HepG2 (cell line): Measurements from ENCODE around the gene SCAMP3. TPM values are rescaled to one million over a fixed set of nuclear protein-coding genes. Genes with fewer than 3 reads are reported as not detected.

Source experiments
- BCL6 ChIP-seq: IDR thresholded peaks from 2 replicates; pipeline ENCODE4 v1.6.1; 2016; ENCODE audit warnings: missing genetic modification reagents, missing compliant biosample characterization
- BRCA1 ChIP-seq: sonication (generic); formaldehyde crosslinking; IDR thresholded peaks from 2 replicates; pipeline ENCODE4 v1.4.0; 2020; ENCODE audit warnings: missing genetic modification reagents
- CEBPB ChIP-seq: IDR thresholded peaks from 2 replicates; pipeline ENCODE4 v1.6.1; 2011; ENCODE audit warnings: low read depth, low read length, improper control_type of control experiment, borderline replicate concordance
- FOSL2 ChIP-seq: sonication (generic); formaldehyde crosslinking; IDR thresholded peaks from 2 replicates; pipeline ENCODE4 v1.4.0; 2020; ENCODE audit warnings: missing genetic modification reagents
- KAT7 ChIP-seq: IDR thresholded peaks from 2 replicates; pipeline ENCODE4 v1.6.1; 2018; ENCODE audit warnings: borderline replicate concordance, missing compliant biosample characterization
- MEIS2 ChIP-seq: sonication (generic); formaldehyde crosslinking; IDR thresholded peaks from 2 replicates; pipeline ENCODE4 v1.9.0; 2021; ENCODE audit warnings: mild to moderate bottlenecking, missing genetic modification reagents
- NFYB ChIP-seq: sonication (generic); formaldehyde crosslinking; IDR thresholded peaks from 2 replicates; pipeline ENCODE4 v1.4.0; 2020; ENCODE audit warnings: missing genetic modification reagents
- POLR2A ChIP-seq, 2 experiments: IDR thresholded peaks; 2 replicates each; pipeline ENCODE4 v1.6.1; 2011; ENCODE audit warnings: low read depth in 2 of 2, low read length in 2 of 2, mild to moderate bottlenecking in 1 of 2, moderate library complexity in 1 of 2; ENCODE audit not compliant: insufficient read depth in 1 of 2
- SMAD1 ChIP-seq: sonication (generic); formaldehyde crosslinking; IDR thresholded peaks from 2 replicates; pipeline ENCODE4 v1.4.0; 2020; ENCODE audit warnings: missing genetic modification reagents, low read depth, mild to moderate bottlenecking, borderline replicate concordance
- STAT5B ChIP-seq: sonication (generic); formaldehyde crosslinking; IDR thresholded peaks from 2 replicates; pipeline ENCODE4 v1.4.0; 2020; ENCODE audit warnings: missing genetic modification reagents
- THAP11 ChIP-seq: IDR thresholded peaks from 2 replicates; pipeline ENCODE4 v1.6.1; 2016; ENCODE audit warnings: missing biosample characterization, missing genetic modification reagents
- ZNF790 ChIP-seq: sonication (generic); formaldehyde crosslinking; IDR thresholded peaks from 2 replicates; pipeline ENCODE4 v1.8.0; 2022; ENCODE audit warnings: missing genetic modification reagents, mild to moderate bottlenecking, borderline replicate concordance
- ZNF850 ChIP-seq: sonication (generic); formaldehyde crosslinking; conservative IDR thresholded peaks from 2 replicates; pipeline ENCODE4 v1.9.0; 2021; ENCODE audit warnings: mild to moderate bottlenecking, missing genetic modification reagents
- polyA plus RNA-seq, 8 experiments: library from polyadenylated mRNA; depleted of rRNA in 3 of 8; stranded (reverse) in 7 of 8; unstranded in 1 of 8; fragments of >200 nt; fragmentation: Illumina TruSeq in 4 of 8; extraction: Trizol in 4 of 8; gene quantifications; 2 replicates each; pipeline versions ENCODE4 v1.2.1 to v1.2.3, GENCODE V29; 2011 to 2016; ENCODE audit warnings: low read depth in 4 of 8, missing spikeins in 1 of 8, mixed read lengths in 1 of 8; ENCODE audit not compliant: insufficient read depth in 1 of 8
- total RNA-seq, 5 experiments: library from RNA; depleted of rRNA; stranded (reverse); fragments of >200 nt; fragmentation: Illumina TruSeq; extraction: Trizol; gene quantifications; 2 replicates each; pipeline ENCODE4 v1.2.3, GENCODE V29; 2016; ENCODE audit warnings: low read depth in 1 of 5
- TF ChIP-seq, protein P1 (sequence below): sonication (generic); formaldehyde crosslinking; IDR thresholded peaks from 2 replicates; pipeline ENCODE4 v1.4.0; 2020; ENCODE audit warnings: missing genetic modification reagents
- TF ChIP-seq, protein P2 (sequence below): sonication (generic); formaldehyde crosslinking; IDR thresholded peaks from 2 replicates; pipeline ENCODE4 v1.4.0; 2020; ENCODE audit warnings: mild to moderate bottlenecking, missing genetic modification reagents
- TF ChIP-seq, protein P3 (sequence below): sonication (generic); formaldehyde crosslinking; IDR thresholded peaks from 2 replicates; pipeline ENCODE4 v1.5.0; 2020; ENCODE audit warnings: missing genetic modification reagents
- TF ChIP-seq, protein P4 (sequence below): sonication (generic); formaldehyde crosslinking; IDR thresholded peaks from 2 replicates; pipeline ENCODE4 v1.4.0; 2020; ENCODE audit warnings: missing genetic modification reagents
- TF ChIP-seq, protein P5 (sequence below): sonication (generic); formaldehyde crosslinking; IDR thresholded peaks from 2 replicates; pipeline ENCODE4 v1.8.0; 2023; ENCODE audit warnings: mild to moderate bottlenecking, missing genetic modification reagents
- TF ChIP-seq, protein P6 (sequence below): sonication (generic); formaldehyde crosslinking; IDR thresholded peaks from 2 replicates; pipeline ENCODE4 v1.4.0; 2020; ENCODE audit warnings: mild to moderate bottlenecking, missing genetic modification reagents
- TF ChIP-seq, protein P7 (sequence below): sonication (generic); formaldehyde crosslinking; IDR thresholded peaks from 2 replicates; pipeline ENCODE4 v1.4.0; 2020; ENCODE audit warnings: missing genetic modification reagents

SCAMP3 gene
- total and polyA plus RNA-seq, 2 of the 13 experiments (the other 11 are each of a cell fraction or from before 2014, with no cell fraction given): 46.8 to 83.3 TPM

DNA sequence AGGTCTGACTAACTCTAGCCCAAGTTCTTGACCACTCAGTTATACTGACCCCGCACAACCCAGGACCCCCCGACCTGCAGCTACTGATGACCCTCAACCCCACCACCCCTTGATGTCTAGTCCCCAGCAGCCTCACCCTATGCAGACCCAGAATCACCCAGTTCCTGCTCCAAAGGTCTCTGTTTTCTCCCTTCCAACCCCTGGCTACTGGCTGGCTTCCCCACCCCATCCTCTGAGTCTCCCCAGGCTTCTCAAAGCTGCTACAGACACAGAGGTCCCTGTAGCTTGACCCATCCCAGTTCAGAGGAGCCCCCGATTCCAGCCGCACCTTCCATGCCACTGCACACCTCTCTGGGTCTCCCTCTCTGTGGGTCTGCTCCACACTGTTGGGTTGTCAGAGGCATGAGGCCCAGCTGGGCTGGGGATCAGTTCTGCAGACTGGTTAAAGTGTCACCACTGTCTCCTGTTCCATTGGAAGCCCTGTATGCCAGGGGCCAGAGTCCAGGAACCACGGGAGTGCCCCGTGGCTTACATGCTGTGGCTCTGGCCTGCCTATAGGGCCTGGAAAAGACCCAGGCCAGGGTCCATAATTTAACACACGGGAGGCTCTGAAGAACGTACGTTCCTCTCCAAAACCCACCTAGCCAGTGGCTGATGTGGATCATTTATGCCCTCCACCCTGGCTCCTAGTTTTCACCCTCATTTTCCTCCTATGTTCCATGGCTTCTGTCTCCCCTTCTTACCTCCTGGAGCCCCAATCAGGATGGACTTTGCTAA, 38.6 kb upstream of the SCAMP3 start (continued):
- TF ChIP-seq ZNF850 (0 out of 2 replicates have a peak, but pooled peaks have one; percentile 60), ZNF790 (no peak; the same call in 1 of the 2 replicates), SMAD1 (CRISPR knock-in tag) (no peak), NFYB (peak; percentile 55), FOSL2 (CRISPR knock-in tag) (peak; percentile 43), STAT5B (CRISPR knock-in tag) (no peak), BCL6 (CRISPR knock-in tag) (0 out of 2 replicates have a peak, but pooled peaks have one; percentile 68), MEIS2 (CRISPR knock-in tag) (peak; percentile 91), CEBPB (no peak), THAP11 (CRISPR knock-in tag) (peak; percentile 85), BRCA1 (peak; percentile 73; the same call in 1 of the 2 replicates), KAT7 (CRISPR knock-in tag) (0 out of 2 replicates have a peak, but pooled peaks have one; percentile 68), POLR2A (IDR thresholded peaks at IDR 0.05; ENCODE audit: insufficient read depth in 1 of 2, low read depth in 2 of 2, low read length in 2 of 2) (peak; percentile 49 to 93; a peak in 3 of 4 replicates)
- TF ChIP-seq, protein P1, sequence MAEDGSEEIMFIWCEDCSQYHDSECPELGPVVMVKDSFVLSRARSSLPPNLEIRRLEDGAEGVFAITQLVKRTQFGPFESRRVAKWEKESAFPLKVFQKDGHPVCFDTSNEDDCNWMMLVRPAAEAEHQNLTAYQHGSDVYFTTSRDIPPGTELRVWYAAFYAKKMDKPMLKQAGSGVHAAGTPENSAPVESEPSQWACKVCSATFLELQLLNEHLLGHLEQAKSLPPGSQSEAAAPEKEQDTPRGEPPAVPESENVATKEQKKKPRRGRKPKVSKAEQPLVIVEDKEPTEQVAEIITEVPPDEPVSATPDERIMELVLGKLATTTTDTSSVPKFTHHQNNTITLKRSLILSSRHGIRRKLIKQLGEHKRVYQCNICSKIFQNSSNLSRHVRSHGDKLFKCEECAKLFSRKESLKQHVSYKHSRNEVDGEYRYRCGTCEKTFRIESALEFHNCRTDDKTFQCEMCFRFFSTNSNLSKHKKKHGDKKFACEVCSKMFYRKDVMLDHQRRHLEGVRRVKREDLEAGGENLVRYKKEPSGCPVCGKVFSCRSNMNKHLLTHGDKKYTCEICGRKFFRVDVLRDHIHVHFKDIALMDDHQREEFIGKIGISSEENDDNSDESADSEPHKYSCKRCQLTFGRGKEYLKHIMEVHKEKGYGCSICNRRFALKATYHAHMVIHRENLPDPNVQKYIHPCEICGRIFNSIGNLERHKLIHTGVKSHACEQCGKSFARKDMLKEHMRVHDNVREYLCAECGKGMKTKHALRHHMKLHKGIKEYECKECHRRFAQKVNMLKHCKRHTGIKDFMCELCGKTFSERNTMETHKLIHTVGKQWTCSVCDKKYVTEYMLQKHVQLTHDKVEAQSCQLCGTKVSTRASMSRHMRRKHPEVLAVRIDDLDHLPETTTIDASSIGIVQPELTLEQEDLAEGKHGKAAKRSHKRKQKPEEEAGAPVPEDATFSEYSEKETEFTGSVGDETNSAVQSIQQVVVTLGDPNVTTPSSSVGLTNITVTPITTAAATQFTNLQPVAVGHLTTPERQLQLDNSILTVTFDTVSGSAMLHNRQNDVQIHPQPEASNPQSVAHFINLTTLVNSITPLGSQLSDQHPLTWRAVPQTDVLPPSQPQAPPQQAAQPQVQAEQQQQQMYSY: peak; percentile 60; the same call in 1 of the 2 replicates
- TF ChIP-seq, protein P2, sequence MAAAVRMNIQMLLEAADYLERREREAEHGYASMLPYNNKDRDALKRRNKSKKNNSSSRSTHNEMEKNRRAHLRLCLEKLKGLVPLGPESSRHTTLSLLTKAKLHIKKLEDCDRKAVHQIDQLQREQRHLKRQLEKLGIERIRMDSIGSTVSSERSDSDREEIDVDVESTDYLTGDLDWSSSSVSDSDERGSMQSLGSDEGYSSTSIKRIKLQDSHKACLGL: peak; percentile 75
- TF ChIP-seq, protein P3, sequence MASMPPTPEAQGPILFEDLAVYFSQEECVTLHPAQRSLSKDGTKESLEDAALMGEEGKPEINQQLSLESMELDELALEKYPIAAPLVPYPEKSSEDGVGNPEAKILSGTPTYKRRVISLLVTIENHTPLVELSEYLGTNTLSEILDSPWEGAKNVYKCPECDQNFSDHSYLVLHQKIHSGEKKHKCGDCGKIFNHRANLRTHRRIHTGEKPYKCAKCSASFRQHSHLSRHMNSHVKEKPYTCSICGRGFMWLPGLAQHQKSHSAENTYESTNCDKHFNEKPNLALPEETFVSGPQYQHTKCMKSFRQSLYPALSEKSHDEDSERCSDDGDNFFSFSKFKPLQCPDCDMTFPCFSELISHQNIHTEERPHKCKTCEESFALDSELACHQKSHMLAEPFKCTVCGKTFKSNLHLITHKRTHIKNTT: no peak
- TF ChIP-seq, protein P4, sequence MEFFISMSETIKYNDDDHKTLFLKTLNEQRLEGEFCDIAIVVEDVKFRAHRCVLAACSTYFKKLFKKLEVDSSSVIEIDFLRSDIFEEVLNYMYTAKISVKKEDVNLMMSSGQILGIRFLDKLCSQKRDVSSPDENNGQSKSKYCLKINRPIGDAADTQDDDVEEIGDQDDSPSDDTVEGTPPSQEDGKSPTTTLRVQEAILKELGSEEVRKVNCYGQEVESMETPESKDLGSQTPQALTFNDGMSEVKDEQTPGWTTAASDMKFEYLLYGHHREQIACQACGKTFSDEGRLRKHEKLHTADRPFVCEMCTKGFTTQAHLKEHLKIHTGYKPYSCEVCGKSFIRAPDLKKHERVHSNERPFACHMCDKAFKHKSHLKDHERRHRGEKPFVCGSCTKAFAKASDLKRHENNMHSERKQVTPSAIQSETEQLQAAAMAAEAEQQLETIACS (CRISPR knock-in tag): no peak
- TF ChIP-seq, protein P5, sequence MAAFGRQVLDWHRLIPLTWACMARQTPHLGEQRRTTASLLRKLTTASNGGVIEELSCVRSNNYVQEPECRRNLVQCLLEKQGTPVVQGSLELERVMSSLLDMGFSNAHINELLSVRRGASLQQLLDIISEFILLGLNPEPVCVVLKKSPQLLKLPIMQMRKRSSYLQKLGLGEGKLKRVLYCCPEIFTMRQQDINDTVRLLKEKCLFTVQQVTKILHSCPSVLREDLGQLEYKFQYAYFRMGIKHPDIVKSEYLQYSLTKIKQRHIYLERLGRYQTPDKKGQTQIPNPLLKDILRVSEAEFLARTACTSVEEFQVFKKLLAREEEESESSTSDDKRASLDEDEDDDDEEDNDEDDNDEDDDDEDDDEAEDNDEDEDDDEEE (CRISPR knock-in tag): no peak
- TF ChIP-seq, protein P6, sequence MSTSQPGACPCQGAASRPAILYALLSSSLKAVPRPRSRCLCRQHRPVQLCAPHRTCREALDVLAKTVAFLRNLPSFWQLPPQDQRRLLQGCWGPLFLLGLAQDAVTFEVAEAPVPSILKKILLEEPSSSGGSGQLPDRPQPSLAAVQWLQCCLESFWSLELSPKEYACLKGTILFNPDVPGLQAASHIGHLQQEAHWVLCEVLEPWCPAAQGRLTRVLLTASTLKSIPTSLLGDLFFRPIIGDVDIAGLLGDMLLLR: no peak
- TF ChIP-seq, protein P7, sequence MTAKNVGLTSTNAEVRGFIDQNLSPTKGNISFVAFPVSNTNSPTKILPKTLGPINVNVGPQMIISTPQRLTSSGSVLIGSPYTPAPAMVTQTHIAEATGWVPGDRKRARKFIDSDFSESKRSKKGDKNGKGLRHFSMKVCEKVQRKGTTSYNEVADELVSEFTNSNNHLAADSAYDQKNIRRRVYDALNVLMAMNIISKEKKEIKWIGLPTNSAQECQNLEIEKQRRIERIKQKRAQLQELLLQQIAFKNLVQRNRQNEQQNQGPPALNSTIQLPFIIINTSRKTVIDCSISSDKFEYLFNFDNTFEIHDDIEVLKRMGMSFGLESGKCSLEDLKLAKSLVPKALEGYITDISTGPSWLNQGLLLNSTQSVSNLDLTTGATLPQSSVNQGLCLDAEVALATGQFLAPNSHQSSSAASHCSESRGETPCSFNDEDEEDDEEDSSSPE (CRISPR knock-in tag): peak; percentile 71
